Raji (cell line): ENCODE results near the gene TBK1.

Experiments used
- POLR2A ChIP-seq: IDR thresholded peaks from 2 replicates; pipeline ENCODE4 v1.6.1; 2011; ENCODE audit warnings: low read depth, low read length, control low read depth; ENCODE audit not compliant: insufficient read depth

TBK1 gene

GRCh38 chr12:64468966-64469365, 17.0 kb downstream of the TBK1 start:
- TF ChIP-seq POLR2A, result no peak

DNA sequence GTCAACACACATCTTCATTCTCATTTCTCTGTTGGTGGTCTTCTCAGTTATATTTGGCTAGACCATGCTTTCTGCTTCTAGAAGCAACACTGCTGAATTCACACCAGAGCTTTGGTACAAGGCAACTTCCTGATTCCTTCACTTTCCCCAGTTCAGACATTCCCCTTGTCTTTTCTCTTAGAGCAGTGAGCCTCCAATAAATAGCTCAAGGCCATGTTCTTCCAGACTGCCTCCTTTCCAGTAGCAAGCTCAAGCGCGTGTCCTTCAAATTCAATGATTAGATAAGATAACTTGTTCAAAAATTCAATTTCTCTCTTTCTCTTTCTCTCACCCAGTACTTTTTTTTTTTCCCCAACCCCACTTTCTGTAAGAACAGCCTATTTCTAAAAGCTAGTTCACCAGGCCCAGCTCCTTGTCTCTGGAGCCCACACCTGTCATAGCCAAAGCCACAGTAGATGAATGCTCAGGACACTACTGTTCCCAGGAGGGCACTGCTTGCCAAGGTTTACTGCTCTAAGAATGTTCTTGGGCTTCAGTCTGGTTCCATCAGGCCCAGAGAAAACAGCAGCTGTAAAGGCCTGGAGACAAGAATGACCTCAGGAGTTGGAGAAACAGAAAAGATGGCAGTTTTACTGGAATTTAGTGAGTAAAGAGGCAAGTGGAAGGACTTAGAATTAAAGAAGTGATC, 17.7 kb downstream of the TBK1 start:
- no peak for TF ChIP-seq POLR2A

GRCh38 chr12:64470495-64470894, 18.6 kb downstream of the TBK1 start:
- TF ChIP-seq POLR2A, result no peak

- TF ChIP-seq POLR2A, result no peak
Measured at GRCh38 chr12:64473176-64473575, 21.3 kb downstream of the TBK1 start.

DNA sequence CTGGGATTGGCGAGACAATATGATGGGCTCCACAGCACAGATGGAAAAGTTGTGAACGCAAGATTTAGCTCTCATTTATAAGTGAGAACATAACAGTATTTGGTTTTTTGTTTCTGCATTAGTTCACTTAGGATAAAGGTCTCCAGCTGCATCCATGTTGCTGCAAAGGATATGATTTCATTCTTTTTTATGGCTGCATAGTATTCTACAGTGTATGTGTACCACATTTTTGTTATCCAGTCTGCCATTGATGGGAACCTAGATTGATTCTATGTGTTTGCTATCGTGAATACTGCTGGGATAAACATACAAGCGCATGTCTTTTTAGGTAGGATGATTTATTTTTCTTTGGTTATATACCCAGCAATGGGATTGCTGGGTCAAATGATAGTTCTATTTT, 23.6 kb downstream of the TBK1 start:
- TF ChIP-seq POLR2A, result no peak

DNA sequence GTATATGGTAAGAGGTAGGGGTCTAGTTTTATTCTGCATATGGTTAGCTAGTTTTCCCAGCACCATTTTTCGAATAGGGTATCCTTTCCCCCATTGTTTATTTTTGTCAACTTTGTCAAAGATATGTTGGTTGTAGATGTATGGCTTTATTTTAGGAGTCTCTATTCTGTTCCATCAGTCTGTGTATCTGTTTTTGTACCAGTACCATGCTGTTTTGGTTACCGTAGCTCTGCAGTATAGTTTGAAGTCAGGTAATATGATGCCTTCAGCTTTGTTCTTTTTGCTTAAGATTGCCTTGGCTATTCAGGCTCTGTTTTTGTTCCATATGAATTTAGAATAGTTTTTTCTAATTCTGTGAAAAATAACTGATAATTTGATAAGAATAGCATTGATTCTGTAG, 24.9 kb downstream of the TBK1 start:
- TF ChIP-seq POLR2A, result no peak

DNA sequence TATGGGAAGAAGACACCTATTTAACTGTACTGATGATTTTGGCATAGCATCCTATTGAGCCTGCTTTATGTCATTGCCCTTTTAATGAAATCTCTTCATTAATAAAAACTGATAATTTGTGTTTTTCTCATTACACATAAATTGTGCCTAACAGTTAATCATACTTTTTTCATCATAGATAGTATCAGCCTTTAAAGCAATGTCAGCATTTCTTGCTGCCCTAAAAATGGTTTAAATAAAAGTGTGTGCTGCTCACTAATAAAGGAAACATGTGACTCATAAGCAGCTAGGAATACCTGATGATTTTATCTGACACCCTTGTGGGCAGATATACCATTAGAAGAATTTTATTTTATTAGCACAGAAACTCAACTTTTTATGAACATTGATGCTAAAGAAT, 26.7 kb downstream of the TBK1 start:
- TF ChIP-seq POLR2A, result no peak

DNA sequence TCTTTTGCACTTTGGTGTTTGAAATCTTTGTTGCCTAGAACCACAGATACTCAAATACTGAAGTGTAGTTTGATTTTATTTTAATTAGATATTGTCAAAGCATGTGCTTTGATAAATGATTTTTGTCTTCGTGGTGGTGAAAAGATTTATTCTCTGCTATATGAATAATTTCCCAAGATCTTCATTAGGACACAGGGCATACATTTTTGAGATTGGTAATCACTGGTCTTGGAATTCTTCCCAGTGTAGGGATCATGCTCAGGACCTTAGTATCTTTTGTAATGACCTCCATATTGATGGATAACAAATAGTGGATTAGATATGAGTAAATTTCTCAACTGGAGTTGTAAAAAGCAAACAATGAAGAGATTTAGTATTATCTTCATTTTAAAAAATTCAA, 28.2 kb downstream of the TBK1 start:
- TF ChIP-seq POLR2A, result no peak

DNA sequence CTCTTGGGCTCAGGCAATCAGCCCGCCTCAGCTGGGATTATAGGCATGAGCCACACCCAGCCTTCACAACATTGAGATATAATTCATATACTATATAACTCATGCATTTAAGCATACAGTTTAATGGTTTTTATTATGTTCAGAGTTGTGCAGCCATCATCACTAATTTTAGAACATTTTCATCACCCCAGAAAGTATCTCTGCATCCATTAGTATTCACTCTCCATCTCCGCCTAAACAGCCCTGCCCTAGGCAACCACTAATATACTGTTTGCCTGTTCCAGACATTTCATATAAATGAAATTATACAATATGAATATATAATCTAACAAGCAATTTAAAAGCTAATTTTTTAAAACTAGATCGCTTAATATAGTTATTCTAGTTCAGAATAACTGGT, 34.7 kb downstream of the TBK1 start:
- TF ChIP-seq POLR2A, result no peak

DNA sequence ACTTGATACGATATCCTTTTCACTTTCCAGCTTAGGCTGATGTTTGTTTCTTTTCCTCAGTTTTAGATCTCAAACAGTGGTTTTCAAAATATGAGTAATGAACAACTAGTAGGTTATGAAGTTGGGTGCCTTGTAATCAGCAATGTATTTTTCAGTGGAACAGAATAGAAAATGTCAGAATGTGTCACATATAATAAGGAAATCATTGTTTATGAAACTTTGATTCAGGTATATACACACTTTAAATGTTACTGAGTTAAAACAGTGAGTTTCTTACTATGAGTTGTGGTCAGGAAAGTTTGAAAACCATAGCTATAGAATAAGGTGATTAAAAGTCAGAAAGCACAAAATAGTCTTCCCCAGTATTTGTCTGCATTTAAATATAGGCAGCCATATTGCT, 39.8 kb downstream of the TBK1 start:
- TF ChIP-seq POLR2A, result no peak

GRCh38 chr12:64493513-64493912, 41.6 kb downstream of the TBK1 start:
- TF ChIP-seq POLR2A, result no peak

- no peak for TF ChIP-seq POLR2A
Measured at GRCh38 chr12:64494998-64495729, 43.2 kb downstream of the TBK1 start.

- TF ChIP-seq POLR2A, result no peak
Measured at GRCh38 chr12:64496839-64497400, 45.0 kb downstream of the TBK1 start.

DNA sequence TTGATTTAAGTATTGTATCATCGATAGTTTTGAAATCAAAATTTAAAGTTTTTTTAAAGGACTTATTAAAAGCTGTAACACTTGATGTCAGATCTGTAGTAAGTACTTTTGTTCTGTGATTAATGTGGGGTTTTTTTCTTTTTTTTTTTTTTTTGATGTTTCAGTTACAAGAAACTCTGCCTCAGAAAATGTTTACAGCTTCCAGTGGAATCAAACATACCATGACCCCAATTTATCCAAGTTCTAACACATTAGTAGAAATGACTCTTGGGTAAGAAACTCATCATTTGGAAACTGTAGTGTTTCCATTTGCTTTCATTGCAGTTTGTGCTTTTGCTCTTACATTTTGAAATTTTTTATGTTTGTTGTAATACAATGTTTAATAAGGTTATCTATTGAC, 45.6 kb downstream of the TBK1 start:
- TF ChIP-seq POLR2A, result no peak

GRCh38 chr12:64497903-64498302, 46.0 kb downstream of the TBK1 start:
- TF ChIP-seq POLR2A, result no peak

- TF ChIP-seq POLR2A, result no peak
Measured at GRCh38 chr12:64500394-64500793, 48.5 kb downstream of the TBK1 start.
